ENCODE measurements around the gene ANKS6. TPM values are rescaled to one million over a fixed set of nuclear protein-coding genes. Genes with fewer than 3 reads are reported as not detected.

The ANKS6 gene
- total RNA-seq, 1 experiment from 2014 or later = 19.6 TPM

DNA sequence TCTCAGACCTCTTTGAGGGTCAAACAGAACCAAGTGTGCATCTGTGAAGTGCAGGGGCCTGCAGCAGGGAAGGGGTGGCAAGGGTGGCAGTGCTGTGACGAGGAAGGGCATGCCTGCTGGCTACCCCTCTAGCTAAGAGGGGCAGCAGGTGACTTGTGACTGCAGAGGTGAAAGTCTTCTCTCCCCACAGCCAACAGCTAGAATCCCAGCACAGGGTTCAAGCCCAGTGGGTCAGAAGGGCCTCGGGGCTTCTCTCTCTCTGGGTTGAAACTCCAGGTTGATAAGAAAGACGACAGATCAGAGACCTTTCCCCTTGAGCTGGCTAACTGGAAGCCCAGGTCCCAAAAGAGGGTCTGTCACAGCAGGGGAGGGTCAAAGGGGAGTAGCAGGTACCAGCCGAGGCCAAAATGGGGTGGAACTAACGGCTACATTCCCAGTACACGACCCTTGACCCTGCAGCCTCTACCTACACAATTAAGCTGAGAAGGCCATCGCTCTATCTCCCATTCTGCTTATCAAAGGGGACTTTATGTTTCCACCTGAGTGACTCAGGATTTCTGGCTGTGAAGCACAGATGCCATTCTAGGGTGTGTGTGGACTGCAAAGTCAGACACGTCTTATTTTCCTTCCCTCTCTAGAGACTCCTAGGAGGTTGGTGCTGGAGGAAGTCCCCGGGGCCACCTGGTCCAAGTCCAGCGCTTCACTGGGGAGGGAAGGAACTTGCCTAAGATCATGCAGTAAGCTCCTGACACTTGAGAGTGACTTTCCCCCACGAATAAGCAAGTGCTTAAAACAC is 14.6 kb downstream of the ANKS6 start:
- H3K27me3 ChIP-seq (ENCODE audit: control insufficient read depth, insufficient read depth, low read length) = no peaks in the 10 kb centered on the region
- no peak for DNase-seq (ENCODE audit: low read depth, low spot score)
- intact Hi-C loops (cut with micrococcal nuclease; ENCODE audit: unreplicated experiment) (no loop called here), in situ Hi-C loops (cut with HindIII; ENCODE audit: low pct_unique_long_range_greater_than_20kb, low sequenced_read_pairs) (no loop called here)
- H3K4me1 ChIP-seq (ENCODE audit: control insufficient read depth, insufficient read depth, low read length) = no peaks in the 10 kb centered on the region
- ChIA-PET POLR2A (no interaction called here), CTCF (no interaction called here)
- no peaks in the 10 kb centered on the region; the same call in 1 of the 2 replicates for H3K36me3 ChIP-seq (ENCODE audit: control insufficient read depth, insufficient read depth, low read length)
- H3K4me3 ChIP-seq (ENCODE audit: low read depth in 2 of 2, low read length in 2 of 2) = no peak overlapping the region
- no TSS peak for BruUV-seq (replicated peaks)
- no peak for TF ChIP-seq SIN3A (IDR thresholded peaks at IDR 0.05; ENCODE audit: borderline replicate concordance, insufficient read depth, low read depth, low read length)
- TF ChIP-seq REST (IDR thresholded peaks at IDR 0.05; ENCODE audit: insufficient read depth in 1 of 2, low read depth in 2 of 2, low read length in 1 of 2) = no peak
- TF ChIP-seq CTCF (IDR thresholded peaks at IDR 0.05) = no peak
- TF ChIP-seq POLR2AphosphoS5 (IDR thresholded peaks at IDR 0.05; ENCODE audit: low read depth, low read length) = no peak
- no peak for TF ChIP-seq TCF7L2 (IDR thresholded peaks at IDR 0.05; ENCODE audit: low read depth, low read length)
- no peaks in the 10 kb centered on the region for H3K9me3 ChIP-seq (ENCODE audit: control insufficient read depth, insufficient read depth, low read depth, low read length)
- no peak overlapping the region for H3K27ac ChIP-seq (ENCODE audit: low read length)
- no peak for ATAC-seq

DNA sequence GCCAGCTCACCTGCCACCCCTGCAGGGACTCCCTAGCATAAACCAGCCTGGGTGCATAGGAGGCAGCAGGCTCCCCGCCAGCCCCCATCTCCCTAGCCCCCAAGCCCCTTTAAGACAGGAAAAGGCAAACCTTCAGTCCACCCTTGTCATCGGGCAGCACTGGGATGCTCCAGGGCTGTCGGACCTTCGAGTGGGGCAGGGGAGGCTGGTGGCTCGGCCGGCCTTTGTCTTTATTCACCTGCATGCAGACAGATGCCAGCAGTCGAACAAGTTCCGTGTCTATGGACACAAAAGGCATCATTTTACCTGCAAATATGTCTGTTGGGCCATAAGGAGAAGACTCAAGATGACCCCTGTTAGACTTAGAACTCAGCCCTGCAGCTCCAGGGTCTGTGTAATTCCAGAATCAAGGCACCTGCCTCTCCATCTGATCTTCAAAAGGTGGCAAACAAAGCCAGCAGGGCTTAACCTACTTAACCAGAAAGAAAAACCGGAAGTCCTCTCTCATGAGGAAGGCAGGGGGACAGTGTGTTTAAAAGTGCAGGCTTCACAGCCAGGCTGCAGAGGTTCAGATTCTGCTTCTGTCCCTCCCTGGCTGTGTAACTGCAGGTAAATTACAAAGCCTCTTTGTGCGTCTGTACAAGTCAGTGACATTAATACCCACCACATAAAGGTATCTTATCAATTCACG is 16.2 kb downstream of the ANKS6 start:
- TF ChIP-seq POLR2AphosphoS5 (IDR thresholded peaks at IDR 0.05; ENCODE audit: low read depth, low read length) (no peak), CTCF (IDR thresholded peaks at IDR 0.05) (no peak), SIN3A (IDR thresholded peaks at IDR 0.05; ENCODE audit: borderline replicate concordance, insufficient read depth, low read depth, low read length) (no peak), REST (IDR thresholded peaks at IDR 0.05; ENCODE audit: insufficient read depth in 1 of 2, low read depth in 2 of 2, low read length in 1 of 2) (no peak), TCF7L2 (IDR thresholded peaks at IDR 0.05; ENCODE audit: low read depth, low read length) (no peak)
- POLR2A ChIA-PET = no interaction called here
- Histone ChIP-seq H3K36me3 (ENCODE audit: control insufficient read depth, insufficient read depth, low read length) (no peaks in the 10 kb centered on the region; the same call in 1 of the 2 replicates), H3K4me1 (ENCODE audit: control insufficient read depth, insufficient read depth, low read length) (no peaks in the 10 kb centered on the region), H3K4me3 (ENCODE audit: low read depth in 2 of 2, low read length in 2 of 2) (no peak overlapping the region), H3K9me3 (ENCODE audit: control insufficient read depth, insufficient read depth, low read depth, low read length) (no peaks in the 10 kb centered on the region), H3K27me3 (ENCODE audit: control insufficient read depth, insufficient read depth, low read length) (no peaks in the 10 kb centered on the region), H3K27ac (ENCODE audit: low read length) (no peak overlapping the region)
- ATAC-seq (no peak), DNase-seq (ENCODE audit: low read depth, low spot score) (no peak)
- intact Hi-C loops (cut with micrococcal nuclease; ENCODE audit: unreplicated experiment) = no loop called here
- in situ Hi-C loops (cut with HindIII; ENCODE audit: low pct_unique_long_range_greater_than_20kb, low sequenced_read_pairs) = no loop called here
- CTCF ChIA-PET = no interaction called here
- no TSS peak for BruUV-seq (replicated peaks)
